H9 (cell line): ENCODE measurements around the gene CXCL6. TPM values are rescaled to one million over a fixed set of nuclear protein-coding genes. Genes with fewer than 3 reads are reported as not detected.

Source experiments
- DNase-seq: peaks from one replicate; pipeline ENCODE4 v3.0.0-alpha.2; 2017
- H2AFZ ChIP-seq: one replicate; pipeline ENCODE4 v1.6.1; 2013; ENCODE audit warnings: mild to moderate bottlenecking, low read length, control low read depth, moderate library complexity
- H2AK5ac ChIP-seq: 2 replicates; pipeline ENCODE4 v1.6.1; 2013; ENCODE audit warnings: low read length, control low read depth, mixed read lengths; ENCODE audit not compliant: insufficient read length
- H2BK120ac ChIP-seq: one replicate; pipeline ENCODE4 v1.6.1; 2013; ENCODE audit warnings: low read depth, mild to moderate bottlenecking, low read length, control low read depth, inconsistent platforms; ENCODE audit not compliant: poor library complexity, severe bottlenecking
- H2BK12ac ChIP-seq: 2 replicates; pipeline ENCODE4 v1.6.1; 2013; ENCODE audit warnings: low read length, control low read depth, mixed read lengths, low read depth; ENCODE audit not compliant: insufficient read length
- H2BK15ac ChIP-seq: 2 replicates; pipeline ENCODE4 v1.6.1; 2013; ENCODE audit warnings: low read depth, low read length, control low read depth
- H2BK20ac ChIP-seq: one replicate; pipeline ENCODE4 v1.6.1; 2013; ENCODE audit warnings: low read depth, mild to moderate bottlenecking, low read length, control low read depth, inconsistent platforms; ENCODE audit not compliant: poor library complexity, severe bottlenecking
- H2BK5ac ChIP-seq: 2 replicates; pipeline ENCODE4 v1.6.1; 2013; ENCODE audit warnings: low read length, control low read depth, mixed read lengths; ENCODE audit not compliant: insufficient read length
- H3K14ac ChIP-seq: 2 replicates; pipeline ENCODE4 v1.6.1; 2013; ENCODE audit warnings: low read length, control low read depth; ENCODE audit not compliant: insufficient read depth
- H3K18ac ChIP-seq: 2 replicates; pipeline ENCODE4 v1.6.1; 2013; ENCODE audit warnings: low read depth, mild to moderate bottlenecking, mixed read lengths, low read length, control low read depth; ENCODE audit not compliant: insufficient read length
- H3K23ac ChIP-seq: 2 replicates; pipeline ENCODE4 v1.6.1; 2013; ENCODE audit warnings: low read length, control low read depth, mixed read lengths, low read depth; ENCODE audit not compliant: insufficient read length
- H3K23me2 ChIP-seq: 2 replicates; pipeline ENCODE4 v1.6.1; 2013; ENCODE audit warnings: low read depth, mild to moderate bottlenecking, mixed read lengths, low read length, control low read depth; ENCODE audit not compliant: insufficient read length, poor library complexity, severe bottlenecking
- H3K27ac ChIP-seq: 2 replicates; pipeline ENCODE4 v1.5.1; 2013; ENCODE audit warnings: low read length, control low read depth, mixed read lengths, low read depth; ENCODE audit not compliant: insufficient read length
- H3K27me3 ChIP-seq: 2 replicates; pipeline ENCODE4 v1.6.1; 2013; ENCODE audit warnings: low read length, control low read depth, inconsistent platforms; ENCODE audit not compliant: insufficient read depth
- H3K4ac ChIP-seq: 2 replicates; pipeline ENCODE4 v1.6.1; 2013; ENCODE audit warnings: low read depth, mild to moderate bottlenecking, control low read depth, inconsistent platforms, low read length, moderate library complexity
- H3K4me1 ChIP-seq: 2 replicates; pipeline ENCODE4 v1.6.1; 2013; ENCODE audit warnings: low read length, control low read depth, inconsistent platforms; ENCODE audit not compliant: insufficient read depth
- H3K4me2 ChIP-seq: 2 replicates; pipeline ENCODE4 v1.6.1; 2013; ENCODE audit warnings: low read length, control low read depth, mixed read lengths; ENCODE audit not compliant: insufficient read length, insufficient read depth
- H3K56ac ChIP-seq: 2 replicates; pipeline ENCODE4 v1.6.1; 2013; ENCODE audit warnings: low read depth, mild to moderate bottlenecking, mixed read lengths, low read length, control low read depth; ENCODE audit not compliant: insufficient read length
- H3K79me1 ChIP-seq: 2 replicates; pipeline ENCODE4 v1.6.1; 2013; ENCODE audit warnings: low read depth, mild to moderate bottlenecking, moderate library complexity, low read length, control low read depth, inconsistent platforms; ENCODE audit not compliant: insufficient read depth, poor library complexity, severe bottlenecking
- H3K79me2 ChIP-seq: 2 replicates; pipeline ENCODE4 v1.6.1; 2013; ENCODE audit warnings: low read length, control low read depth, inconsistent platforms; ENCODE audit not compliant: insufficient read depth
- H3K9ac ChIP-seq: 2 replicates; pipeline ENCODE4 v1.6.1; 2013; ENCODE audit warnings: low read length, control low read depth, mixed read lengths; ENCODE audit not compliant: insufficient read length; ENCODE audit errors: extremely low read depth
- H3K9me3 ChIP-seq: one replicate; pipeline ENCODE4 v1.6.1; 2013; ENCODE audit warnings: low read depth, low read length, inconsistent platforms; ENCODE audit not compliant: control insufficient read depth
- H3T11ph ChIP-seq: one replicate; pipeline ENCODE4 v1.6.1; 2013; ENCODE audit warnings: mild to moderate bottlenecking, low read length, control low read depth, inconsistent platforms
- H4K20me1 ChIP-seq: one replicate; pipeline ENCODE4 v1.6.1; 2013; ENCODE audit not compliant: control insufficient read depth, insufficient read length, insufficient read depth
- H4K5ac ChIP-seq: 2 replicates; pipeline ENCODE4 v1.6.1; 2013; ENCODE audit warnings: low read depth, mild to moderate bottlenecking, mixed read lengths, low read length, control low read depth; ENCODE audit not compliant: insufficient read length
- H4K8ac ChIP-seq: replicated peaks from 2 replicates; pipeline ENCODE4 v1.6.1; 2013; ENCODE audit warnings: low read length, control low read depth, mixed read lengths, low read depth; ENCODE audit not compliant: insufficient read length
- H4K91ac ChIP-seq: 2 replicates; pipeline ENCODE4 v1.6.1; 2013; ENCODE audit warnings: low read depth, mild to moderate bottlenecking, moderate library complexity, mixed read lengths, low read length, control low read depth; ENCODE audit not compliant: insufficient read length
- H3K27ac Mint-ChIP-seq, 3 experiments: 2 replicates in 2 of 3; 3 replicates in 1 of 3; pipeline ENCODE4 v1.8.0; 2020 to 2021; ENCODE audit warnings: mixed read lengths in 3 of 3, mild to moderate bottlenecking in 1 of 3, moderate library complexity in 1 of 3
- H3K27me3 Mint-ChIP-seq: 2 replicates; pipeline ENCODE4 v1.8.0; 2021; ENCODE audit warnings: low read depth, mild to moderate bottlenecking, moderate library complexity, mixed read lengths
- H3K36me3 Mint-ChIP-seq, 3 experiments: 2 replicates in 2 of 3; 3 replicates in 1 of 3; pipeline ENCODE4 v1.8.0; 2020 to 2021; ENCODE audit warnings: low read depth in 3 of 3, mixed read lengths in 3 of 3; ENCODE audit not compliant: insufficient read depth in 1 of 3
- H3K4me1 Mint-ChIP-seq, 2 experiments: 2 replicates each; pipeline ENCODE4 v1.8.0; 2020; ENCODE audit warnings: mixed read lengths in 2 of 2
- H3K4me3 Mint-ChIP-seq, 2 experiments: 2 replicates in 1 of 2; 3 replicates in 1 of 2; pipeline ENCODE4 v1.8.0; 2020 to 2021; ENCODE audit warnings: mild to moderate bottlenecking in 2 of 2, mixed read lengths in 2 of 2, moderate library complexity in 1 of 2
- H3K9me3 Mint-ChIP-seq, 2 experiments: 2 replicates in 1 of 2; 3 replicates in 1 of 2; pipeline ENCODE4 v1.8.0; 2020; ENCODE audit warnings: mild to moderate bottlenecking in 2 of 2, mixed read lengths in 2 of 2, moderate library complexity in 1 of 2
- WGBS: extraction: QIAGEN DNeasy Blood & Tissue Kit; methylation state at CpG from one replicate; pipeline ENCODE4 v1.1.7; 2013; ENCODE audit warnings: missing lambda C conversion rate, low lambda C conversion rate, mixed read lengths; ENCODE audit not compliant: insufficient read length; ENCODE audit errors: extremely low coverage; 5-methylcytosine and 5-hydroxymethylcytosine counted together
- total RNA-seq: library from RNA; stranded (reverse); gene quantifications from 2 replicates; pipeline ENCODE4 v1.2.1, GENCODE V29; 2021
- TF ChIP-seq, protein P1 (sequence below): fragments of 200-600 bp; sonication (generic); conservative IDR thresholded peaks from 3 replicates; pipeline ENCODE4 v1.8.0; 2021; ENCODE audit warnings: antibody characterized with exemption, mild to moderate bottlenecking

The CXCL6 gene
- total RNA-seq, 1 experiment from 2014 or later: 0.85 TPM

DNA sequence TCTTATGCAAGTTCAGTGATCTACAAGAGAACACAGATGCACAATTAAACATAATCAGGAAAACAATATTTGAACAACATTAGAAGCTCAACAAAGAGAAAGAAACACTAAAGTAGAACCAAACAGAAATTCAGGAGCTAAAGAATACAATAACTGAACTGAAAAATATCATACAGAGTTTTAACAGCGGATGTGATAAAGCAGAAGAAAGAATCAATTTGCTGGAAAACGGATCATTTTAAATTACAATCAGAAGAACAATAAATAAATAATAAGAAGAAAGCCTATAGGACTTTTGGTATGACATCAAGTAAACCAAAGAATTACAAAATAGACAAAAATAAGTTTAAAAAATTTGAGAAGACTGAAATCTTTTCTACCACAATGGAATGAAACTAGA is 36.3 kb upstream of the CXCL6 start:
- Histone ChIP-seq H3K18ac (no peak overlapping the region), H3K79me1 (no peaks in the 10 kb centered on the region), H3K27me3 (no peaks in the 10 kb centered on the region), H3K23me2 (no peaks in the 10 kb centered on the region), H3K9ac (no peak overlapping the region), H2AFZ (no peak overlapping the region), H3T11ph (no peak overlapping the region), H3K27ac (no peak overlapping the region), H3K14ac (no peak overlapping the region), H4K91ac (no peak overlapping the region), H2BK5ac (no peak overlapping the region), H3K4ac (no peak overlapping the region), H2BK12ac (no peak overlapping the region), H2AK5ac (no peak overlapping the region), H3K9me3 (no peaks in the 10 kb centered on the region), H4K8ac (no peak overlapping the region), H3K23ac (no peak overlapping the region), H3K79me2 (no peaks in the 10 kb centered on the region), H4K5ac (no peak overlapping the region), H3K56ac (no peak overlapping the region), H2BK120ac (no peak overlapping the region), H3K4me2 (no peak overlapping the region), H2BK20ac (no peak overlapping the region), H2BK15ac (no peak overlapping the region), H3K4me1 (no peaks in the 10 kb centered on the region), H4K20me1 (no peaks in the 10 kb centered on the region)
- no peaks in the 10 kb centered on the region for H3K27me3 Mint-ChIP-seq
- H3K27ac Mint-ChIP-seq: no peak overlapping the region
- DNase-seq: no peak
- TF ChIP-seq, protein P1, sequence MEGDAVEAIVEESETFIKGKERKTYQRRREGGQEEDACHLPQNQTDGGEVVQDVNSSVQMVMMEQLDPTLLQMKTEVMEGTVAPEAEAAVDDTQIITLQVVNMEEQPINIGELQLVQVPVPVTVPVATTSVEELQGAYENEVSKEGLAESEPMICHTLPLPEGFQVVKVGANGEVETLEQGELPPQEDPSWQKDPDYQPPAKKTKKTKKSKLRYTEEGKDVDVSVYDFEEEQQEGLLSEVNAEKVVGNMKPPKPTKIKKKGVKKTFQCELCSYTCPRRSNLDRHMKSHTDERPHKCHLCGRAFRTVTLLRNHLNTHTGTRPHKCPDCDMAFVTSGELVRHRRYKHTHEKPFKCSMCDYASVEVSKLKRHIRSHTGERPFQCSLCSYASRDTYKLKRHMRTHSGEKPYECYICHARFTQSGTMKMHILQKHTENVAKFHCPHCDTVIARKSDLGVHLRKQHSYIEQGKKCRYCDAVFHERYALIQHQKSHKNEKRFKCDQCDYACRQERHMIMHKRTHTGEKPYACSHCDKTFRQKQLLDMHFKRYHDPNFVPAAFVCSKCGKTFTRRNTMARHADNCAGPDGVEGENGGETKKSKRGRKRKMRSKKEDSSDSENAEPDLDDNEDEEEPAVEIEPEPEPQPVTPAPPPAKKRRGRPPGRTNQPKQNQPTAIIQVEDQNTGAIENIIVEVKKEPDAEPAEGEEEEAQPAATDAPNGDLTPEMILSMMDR: no peak
- H3K4me1 Mint-ChIP-seq: no peaks in the 10 kb centered on the region
- peaks cover 0 to 4% (median 3%) of the 10 kb centered on the region in 3 experiments; a peak in 4 of 7 replicates for H3K36me3 Mint-ChIP-seq
- no CpG with 5 or more reads among the region's 2 CpGs for WGBS
- no peak overlapping the region for H3K4me3 Mint-ChIP-seq
- peaks cover 7 to 17% of the 10 kb centered on the region in 2 experiments; a peak in 4 of 5 replicates for H3K9me3 Mint-ChIP-seq
